ENCODE results near the gene HSD17B8. TPM values are rescaled to one million over a fixed set of nuclear protein-coding genes. Genes with fewer than 3 reads are reported as not detected.

HSD17B8 gene
- total and polyA plus RNA-seq, 10 of the 15 experiments (the other 5 are each of a cell fraction or from before 2014, with no cell fraction given), result 3.1 to 54.3 (median 26.5) TPM

DNA sequence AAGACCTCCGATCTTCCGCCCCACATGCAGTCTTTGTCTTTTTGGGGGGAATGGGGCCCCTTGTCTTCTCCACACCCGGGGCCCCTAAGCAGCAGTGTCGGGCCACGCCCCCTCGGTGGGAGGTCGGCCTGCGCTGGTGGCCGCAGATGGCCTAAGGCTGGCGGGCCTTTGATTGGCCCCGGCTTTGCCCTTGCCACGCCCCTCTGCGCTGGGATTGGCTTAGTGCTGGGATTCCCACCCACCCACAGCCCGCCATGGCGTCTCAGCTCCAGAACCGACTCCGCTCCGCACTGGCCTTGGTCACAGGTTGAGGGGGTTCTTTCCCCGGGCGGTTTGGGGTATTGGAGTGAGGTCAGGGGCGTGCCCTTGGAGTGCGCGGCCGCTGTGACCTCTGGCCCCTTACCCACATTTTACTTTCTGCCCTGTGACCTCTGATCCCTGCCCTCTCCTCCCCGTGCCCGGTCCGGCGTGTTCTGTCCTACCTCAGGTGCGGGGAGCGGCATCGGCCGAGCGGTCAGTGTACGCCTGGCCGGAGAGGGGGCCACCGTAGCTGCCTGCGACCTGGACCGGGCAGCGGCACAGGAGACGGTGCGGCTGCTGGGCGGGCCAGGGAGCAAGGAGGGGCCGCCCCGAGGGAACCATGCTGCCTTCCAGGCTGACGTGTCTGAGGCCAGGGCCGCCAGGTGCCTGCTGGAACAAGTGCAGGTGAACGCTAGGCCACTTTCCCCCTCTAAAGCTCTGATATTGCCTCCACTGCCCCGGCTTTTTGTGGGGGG, at the start of gene HSD17B8 (continued):
- TF ChIP-seq, protein P1, sequence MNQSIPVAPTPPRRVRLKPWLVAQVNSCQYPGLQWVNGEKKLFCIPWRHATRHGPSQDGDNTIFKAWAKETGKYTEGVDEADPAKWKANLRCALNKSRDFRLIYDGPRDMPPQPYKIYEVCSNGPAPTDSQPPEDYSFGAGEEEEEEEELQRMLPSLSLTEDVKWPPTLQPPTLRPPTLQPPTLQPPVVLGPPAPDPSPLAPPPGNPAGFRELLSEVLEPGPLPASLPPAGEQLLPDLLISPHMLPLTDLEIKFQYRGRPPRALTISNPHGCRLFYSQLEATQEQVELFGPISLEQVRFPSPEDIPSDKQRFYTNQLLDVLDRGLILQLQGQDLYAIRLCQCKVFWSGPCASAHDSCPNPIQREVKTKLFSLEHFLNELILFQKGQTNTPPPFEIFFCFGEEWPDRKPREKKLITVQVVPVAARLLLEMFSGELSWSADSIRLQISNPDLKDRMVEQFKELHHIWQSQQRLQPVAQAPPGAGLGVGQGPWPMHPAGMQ (IDR thresholded peaks at IDR 0.05; ENCODE audit: borderline replicate concordance), result no peak
- TF ChIP-seq EZH2 (IDR thresholded peaks at IDR 0.05; ENCODE audit: borderline replicate concordance, control insufficient read depth, low read depth, low read length) (no peak), CHD1 (IDR thresholded peaks at IDR 0.05; ENCODE audit: low read depth, low read length) (no peak), KLF5 (IDR thresholded peaks at IDR 0.05; ENCODE audit: partially characterized antibody) (no peak), RAD21 (IDR thresholded peaks at IDR 0.05; ENCODE audit: insufficient read depth, low read depth, low read length) (no peak), NRF1 (conservative IDR thresholded peaks at IDR 0.05; ENCODE audit: low read depth, low read length) (0 out of 2 replicates have a peak, but pooled peaks have one; percentile 24), SMAD5 (IDR thresholded peaks at IDR 0.05; ENCODE audit: low read depth) (no peak; the same call in 1 of the 2 replicates), DPF2 (IDR thresholded peaks at IDR 0.05) (0 out of 2 replicates have a peak, but pooled peaks have one; percentile 30), IKZF2 (IDR thresholded peaks at IDR 0.05) (no peak), BACH1 (IDR thresholded peaks at IDR 0.05; ENCODE audit: borderline replicate concordance) (peak; percentile 41), ZBED1 (IDR thresholded peaks at IDR 0.05; ENCODE audit: borderline replicate concordance) (no peak)
- TF ChIP-seq, protein P2, sequence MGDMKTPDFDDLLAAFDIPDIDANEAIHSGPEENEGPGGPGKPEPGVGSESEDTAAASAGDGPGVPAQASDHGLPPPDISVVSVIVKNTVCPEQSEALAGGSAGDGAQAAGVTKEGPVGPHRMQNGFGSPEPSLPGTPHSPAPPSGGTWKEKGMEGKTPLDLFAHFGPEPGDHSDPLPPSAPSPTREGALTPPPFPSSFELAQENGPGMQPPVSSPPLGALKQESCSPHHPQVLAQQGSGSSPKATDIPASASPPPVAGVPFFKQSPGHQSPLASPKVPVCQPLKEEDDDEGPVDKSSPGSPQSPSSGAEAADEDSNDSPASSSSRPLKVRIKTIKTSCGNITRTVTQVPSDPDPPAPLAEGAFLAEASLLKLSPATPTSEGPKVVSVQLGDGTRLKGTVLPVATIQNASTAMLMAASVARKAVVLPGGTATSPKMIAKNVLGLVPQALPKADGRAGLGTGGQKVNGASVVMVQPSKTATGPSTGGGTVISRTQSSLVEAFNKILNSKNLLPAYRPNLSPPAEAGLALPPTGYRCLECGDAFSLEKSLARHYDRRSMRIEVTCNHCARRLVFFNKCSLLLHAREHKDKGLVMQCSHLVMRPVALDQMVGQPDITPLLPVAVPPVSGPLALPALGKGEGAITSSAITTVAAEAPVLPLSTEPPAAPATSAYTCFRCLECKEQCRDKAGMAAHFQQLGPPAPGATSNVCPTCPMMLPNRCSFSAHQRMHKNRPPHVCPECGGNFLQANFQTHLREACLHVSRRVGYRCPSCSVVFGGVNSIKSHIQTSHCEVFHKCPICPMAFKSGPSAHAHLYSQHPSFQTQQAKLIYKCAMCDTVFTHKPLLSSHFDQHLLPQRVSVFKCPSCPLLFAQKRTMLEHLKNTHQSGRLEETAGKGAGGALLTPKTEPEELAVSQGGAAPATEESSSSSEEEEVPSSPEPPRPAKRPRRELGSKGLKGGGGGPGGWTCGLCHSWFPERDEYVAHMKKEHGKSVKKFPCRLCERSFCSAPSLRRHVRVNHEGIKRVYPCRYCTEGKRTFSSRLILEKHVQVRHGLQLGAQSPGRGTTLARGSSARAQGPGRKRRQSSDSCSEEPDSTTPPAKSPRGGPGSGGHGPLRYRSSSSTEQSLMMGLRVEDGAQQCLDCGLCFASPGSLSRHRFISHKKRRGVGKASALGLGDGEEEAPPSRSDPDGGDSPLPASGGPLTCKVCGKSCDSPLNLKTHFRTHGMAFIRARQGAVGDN (IDR thresholded peaks at IDR 0.05), result peak; percentile 69; the same call in 1 of the 2 replicates
- TF ChIP-seq, protein P3, sequence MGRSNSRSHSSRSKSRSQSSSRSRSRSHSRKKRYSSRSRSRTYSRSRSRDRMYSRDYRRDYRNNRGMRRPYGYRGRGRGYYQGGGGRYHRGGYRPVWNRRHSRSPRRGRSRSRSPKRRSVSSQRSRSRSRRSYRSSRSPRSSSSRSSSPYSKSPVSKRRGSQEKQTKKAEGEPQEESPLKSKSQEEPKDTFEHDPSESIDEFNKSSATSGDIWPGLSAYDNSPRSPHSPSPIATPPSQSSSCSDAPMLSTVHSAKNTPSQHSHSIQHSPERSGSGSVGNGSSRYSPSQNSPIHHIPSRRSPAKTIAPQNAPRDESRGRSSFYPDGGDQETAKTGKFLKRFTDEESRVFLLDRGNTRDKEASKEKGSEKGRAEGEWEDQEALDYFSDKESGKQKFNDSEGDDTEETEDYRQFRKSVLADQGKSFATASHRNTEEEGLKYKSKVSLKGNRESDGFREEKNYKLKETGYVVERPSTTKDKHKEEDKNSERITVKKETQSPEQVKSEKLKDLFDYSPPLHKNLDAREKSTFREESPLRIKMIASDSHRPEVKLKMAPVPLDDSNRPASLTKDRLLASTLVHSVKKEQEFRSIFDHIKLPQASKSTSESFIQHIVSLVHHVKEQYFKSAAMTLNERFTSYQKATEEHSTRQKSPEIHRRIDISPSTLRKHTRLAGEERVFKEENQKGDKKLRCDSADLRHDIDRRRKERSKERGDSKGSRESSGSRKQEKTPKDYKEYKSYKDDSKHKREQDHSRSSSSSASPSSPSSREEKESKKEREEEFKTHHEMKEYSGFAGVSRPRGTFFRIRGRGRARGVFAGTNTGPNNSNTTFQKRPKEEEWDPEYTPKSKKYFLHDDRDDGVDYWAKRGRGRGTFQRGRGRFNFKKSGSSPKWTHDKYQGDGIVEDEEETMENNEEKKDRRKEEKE (IDR thresholded peaks at IDR 0.05), result no peak
- TF ChIP-seq, protein P4, sequence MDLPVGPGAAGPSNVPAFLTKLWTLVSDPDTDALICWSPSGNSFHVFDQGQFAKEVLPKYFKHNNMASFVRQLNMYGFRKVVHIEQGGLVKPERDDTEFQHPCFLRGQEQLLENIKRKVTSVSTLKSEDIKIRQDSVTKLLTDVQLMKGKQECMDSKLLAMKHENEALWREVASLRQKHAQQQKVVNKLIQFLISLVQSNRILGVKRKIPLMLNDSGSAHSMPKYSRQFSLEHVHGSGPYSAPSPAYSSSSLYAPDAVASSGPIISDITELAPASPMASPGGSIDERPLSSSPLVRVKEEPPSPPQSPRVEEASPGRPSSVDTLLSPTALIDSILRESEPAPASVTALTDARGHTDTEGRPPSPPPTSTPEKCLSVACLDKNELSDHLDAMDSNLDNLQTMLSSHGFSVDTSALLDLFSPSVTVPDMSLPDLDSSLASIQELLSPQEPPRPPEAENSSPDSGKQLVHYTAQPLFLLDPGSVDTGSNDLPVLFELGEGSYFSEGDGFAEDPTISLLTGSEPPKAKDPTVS (IDR thresholded peaks at IDR 0.05; ENCODE audit: low read depth, low read length), result no peak
- TF ChIP-seq, protein P5, sequence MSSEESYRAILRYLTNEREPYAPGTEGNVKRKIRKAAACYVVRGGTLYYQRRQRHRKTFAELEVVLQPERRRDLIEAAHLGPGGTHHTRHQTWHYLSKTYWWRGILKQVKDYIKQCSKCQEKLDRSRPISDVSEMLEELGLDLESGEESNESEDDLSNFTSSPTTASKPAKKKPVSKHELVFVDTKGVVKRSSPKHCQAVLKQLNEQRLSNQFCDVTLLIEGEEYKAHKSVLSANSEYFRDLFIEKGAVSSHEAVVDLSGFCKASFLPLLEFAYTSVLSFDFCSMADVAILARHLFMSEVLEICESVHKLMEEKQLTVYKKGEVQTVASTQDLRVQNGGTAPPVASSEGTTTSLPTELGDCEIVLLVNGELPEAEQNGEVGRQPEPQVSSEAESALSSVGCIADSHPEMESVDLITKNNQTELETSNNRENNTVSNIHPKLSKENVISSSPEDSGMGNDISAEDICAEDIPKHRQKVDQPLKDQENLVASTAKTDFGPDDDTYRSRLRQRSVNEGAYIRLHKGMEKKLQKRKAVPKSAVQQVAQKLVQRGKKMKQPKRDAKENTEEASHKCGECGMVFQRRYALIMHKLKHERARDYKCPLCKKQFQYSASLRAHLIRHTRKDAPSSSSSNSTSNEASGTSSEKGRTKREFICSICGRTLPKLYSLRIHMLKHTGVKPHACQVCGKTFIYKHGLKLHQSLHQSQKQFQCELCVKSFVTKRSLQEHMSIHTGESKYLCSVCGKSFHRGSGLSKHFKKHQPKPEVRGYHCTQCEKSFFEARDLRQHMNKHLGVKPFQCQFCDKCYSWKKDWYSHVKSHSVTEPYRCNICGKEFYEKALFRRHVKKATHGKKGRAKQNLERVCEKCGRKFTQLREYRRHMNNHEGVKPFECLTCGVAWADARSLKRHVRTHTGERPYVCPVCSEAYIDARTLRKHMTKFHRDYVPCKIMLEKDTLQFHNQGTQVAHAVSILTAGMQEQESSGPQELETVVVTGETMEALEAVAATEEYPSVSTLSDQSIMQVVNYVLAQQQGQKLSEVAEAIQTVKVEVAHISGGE (CRISPR knock-in tag; IDR thresholded peaks at IDR 0.05), result no peak
